ENCODE results near the gene PBX1.

Gene PBX1

DNA sequence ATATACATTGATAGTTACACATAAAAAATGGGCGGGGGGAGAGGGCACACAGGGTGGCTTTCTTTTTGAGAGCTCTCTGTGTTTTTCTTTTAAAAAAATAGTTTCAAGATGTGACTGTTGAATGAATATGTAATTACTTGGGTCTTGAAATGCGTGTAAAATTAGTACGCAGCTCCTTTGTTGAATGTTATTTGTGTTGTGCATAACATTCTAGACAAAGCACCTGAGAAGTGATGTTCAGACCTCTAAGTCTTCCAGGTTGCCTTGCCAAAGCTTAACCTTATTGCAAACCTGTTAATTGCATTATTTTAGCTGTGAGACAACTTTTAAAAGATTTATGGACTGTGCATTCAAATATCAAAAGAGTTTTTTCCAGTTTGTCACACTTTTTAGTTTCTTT, 5.4 kb downstream of the PBX1 start:
- DNase-seq, result no peak

DNA sequence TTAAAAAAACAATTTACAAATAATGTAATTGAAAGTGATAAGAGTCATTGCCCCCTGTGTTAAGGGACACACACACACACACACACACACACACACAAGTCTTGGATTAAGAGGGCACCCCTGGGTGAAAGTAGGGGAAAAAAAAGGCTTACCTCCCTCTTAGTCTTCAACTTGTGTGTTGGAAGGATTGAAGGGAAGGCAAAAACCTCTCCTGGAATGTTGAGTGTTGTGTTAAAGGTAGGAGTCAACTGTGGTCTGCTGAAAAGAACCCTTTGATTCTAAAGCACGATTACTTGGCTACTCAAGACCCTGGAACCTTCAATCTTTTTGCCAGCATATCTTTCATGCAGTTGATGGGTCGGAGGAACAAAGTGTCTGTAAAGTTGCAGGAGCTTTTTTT, 6.4 kb downstream of the PBX1 start:
- no peak for DNase-seq

DNA sequence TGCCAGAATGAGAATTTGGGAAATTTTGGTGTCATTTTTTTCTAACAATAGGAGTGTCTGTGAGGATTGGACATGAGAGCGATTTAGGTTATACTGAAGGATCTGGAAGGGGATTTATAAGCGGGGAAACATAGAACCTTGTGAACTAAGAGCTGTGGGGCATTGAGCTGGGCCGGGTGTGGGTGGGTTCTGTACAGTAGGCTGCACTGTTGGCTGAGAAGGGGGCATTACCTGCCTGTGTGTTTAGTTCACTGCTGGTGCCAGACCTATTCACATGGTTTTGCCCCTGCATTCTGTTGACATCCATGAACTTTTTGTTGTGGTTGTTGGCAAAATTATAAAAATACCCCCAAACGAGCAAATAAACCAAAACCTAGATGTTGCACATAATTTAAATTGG, 8.8 kb downstream of the PBX1 start:
- no peak for DNase-seq

DNA sequence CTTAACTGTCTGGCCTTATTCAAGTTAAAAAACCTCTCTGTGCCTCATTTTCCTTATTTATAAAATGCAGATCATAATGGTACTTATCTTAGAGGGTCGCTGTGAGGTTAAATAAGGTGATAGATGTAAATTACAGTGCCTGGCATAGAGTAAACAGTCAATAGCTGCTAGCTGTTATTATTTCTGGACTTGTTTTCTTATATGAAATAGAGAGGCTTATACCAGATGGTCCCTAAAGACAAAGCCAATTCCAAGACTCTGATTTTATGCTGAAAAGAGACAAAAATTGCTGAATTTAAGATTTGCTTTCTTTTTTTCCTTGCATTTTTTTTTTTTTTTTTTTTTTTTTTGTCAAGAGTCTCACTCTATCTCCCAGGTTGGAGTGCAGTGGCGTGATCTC, 10.3 kb downstream of the PBX1 start:
- DNase-seq, result no peak

DNA sequence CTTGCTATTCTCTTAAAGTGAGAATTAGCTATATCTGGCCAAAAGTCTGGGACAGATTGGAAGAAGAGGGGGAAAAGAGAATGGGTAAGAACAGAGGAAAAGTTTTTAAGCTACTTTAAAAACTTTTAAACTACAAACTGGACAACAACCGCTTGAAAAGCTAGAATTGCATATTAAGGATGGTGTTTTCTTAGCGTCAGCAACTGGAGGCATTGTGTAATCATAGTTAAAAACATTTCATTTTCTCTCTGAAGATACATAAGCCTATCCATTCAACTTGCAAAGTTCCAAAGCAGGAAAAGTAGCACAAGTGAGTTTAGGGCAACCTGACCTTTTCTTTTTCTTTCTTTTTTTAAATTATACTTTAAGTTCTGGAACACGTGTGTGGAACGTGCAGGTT, 10.9 kb downstream of the PBX1 start:
- DNase-seq, result no peak

DNA sequence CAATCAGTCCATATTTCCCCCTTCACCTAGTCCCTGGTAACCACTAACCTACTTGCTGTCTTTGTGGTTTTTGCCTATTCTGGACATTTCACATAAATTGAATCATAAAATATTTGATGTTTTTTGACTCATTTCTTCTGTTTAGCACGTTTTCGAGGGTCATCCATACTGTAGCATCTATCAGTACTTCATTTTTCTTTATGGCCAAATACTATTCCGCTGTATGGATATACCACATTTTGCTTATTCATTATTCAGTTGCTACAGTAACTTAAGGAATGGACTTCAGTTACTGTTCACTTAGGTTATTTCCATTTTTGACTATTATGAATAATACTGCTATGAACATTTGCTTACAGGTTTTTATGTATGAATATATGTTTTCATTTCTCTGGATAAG, 12.3 kb downstream of the PBX1 start:
- no peak for DNase-seq

DNA sequence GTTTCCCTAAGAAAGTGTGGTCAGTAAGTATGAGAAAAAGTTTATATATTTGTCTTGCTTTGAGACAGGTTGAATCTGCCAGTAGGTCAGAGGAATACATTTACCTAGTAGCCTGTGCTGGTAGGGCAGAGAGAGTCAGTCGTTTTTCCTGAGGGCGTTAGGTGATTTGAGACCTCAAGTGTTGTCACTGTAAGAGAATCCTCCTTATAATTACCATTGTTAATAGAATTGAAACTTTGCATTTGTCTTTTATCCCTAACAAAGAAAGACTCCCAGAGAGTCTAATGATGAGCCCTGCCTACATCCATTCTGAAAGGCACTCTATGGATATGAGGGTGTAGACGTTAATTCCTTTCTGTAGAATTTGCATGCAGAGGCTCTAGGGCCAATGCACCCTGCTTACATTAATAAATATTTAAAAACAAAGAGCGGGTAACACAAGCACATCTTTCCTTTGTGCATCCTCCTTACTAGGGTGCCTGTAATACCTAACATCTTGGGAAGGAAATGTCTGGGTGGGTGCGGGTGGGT, 16.4 kb downstream of the PBX1 start:
- no peak for DNase-seq

DNA sequence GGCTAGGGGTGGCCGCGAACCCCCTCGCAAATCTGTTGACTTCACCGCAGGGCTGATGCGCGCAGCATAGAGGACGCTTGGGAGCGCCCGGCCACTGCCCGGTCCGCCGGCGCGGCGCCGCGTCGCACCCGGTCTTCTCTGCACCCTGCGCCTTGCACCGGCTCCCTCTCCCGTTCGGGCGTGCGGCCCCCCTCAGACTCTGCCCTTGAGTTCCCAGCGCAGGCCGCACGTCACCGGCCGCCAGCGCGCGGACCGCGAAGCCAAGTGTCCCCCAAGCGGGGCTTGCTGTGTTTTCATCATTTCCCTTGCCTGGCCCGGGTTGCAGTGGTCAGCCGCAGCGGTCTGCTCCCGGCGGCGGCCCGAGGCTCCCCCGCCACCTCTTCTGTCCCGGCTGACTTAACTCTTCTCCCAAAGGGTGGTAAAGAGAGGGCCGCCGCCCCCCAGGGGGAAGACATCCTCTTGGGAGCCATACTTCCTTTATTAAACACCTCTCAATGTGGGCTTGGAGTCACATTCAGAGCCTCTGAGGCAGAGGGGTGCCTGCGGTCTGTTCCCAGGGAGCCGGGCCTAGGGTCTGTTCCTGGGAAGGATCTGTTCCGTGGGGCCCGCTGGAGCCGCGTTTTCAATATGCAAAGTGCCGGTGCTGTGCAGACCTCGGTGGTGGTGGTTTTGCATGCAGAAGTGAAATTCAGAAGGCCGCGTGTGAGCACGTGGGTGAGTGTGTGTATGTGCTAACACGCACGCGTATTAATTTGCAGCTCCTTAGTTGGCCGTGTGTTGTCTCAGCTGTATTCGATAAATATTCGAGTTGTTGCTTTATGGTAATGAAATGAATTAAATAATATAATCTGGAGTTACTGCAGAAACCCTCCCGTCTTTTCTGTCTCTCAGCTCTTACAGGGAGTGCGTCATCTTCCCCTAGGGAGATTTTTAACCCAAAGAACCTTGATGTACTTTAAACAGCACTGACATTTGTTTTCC, 17.6 kb downstream of the PBX1 start:
- DNase-seq, result peak; percentile 32 to 58

DNA sequence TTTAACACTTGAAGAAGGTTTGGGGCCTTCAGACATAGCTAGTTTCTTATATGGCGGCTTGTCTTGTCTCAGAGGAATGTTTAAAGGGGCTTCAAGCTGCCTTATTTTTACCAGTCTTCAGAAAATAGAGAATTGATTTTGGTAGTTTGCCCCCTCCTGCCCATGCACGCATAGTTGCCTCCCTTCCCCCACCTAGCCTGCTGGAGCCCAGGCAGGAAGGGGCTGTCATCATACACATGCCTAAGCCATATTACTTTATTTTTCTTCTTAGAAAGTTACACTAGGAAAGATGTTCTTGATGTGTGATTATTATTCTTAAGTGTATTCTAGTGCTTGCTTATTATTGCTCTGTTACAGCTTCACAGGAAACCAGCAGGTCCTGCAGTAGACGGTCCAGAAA, 18.3 kb downstream of the PBX1 start:
- no peak for DNase-seq

DNA sequence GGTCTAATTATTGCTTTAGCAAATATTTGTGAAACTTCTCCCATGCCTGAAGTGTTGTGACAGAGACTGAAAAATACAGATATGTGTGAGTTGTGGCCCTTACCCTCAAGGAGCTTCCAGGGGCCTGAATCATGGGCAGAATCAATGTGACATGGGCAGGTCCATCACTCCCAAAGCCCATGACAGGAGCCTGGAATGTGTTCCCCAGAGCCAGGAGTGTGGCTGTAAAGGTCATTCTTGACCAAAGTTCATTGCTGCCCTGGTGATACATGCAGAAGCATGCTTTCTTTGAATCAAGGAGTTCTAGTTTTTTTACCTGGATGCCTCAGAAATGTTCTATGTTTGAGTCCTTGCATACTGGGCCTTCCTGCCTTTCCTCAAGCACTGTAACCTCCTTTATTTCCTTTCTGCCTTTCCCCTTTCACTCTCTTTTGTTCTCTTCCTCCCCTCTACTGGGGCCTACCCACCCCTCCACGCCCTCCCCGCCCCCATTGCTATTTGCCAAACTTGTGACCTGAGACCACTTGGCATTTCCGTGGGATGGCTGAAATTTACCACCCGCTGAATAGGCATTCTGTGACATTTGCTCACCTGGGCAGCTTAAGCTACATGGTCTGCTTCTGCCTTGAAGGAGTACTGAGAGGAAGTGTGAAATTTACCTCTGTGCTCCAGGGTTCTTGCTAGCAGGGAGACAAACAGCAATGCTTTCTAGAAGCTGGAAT, 19.7 kb downstream of the PBX1 start:
- DNase-seq, result no peak

DNA sequence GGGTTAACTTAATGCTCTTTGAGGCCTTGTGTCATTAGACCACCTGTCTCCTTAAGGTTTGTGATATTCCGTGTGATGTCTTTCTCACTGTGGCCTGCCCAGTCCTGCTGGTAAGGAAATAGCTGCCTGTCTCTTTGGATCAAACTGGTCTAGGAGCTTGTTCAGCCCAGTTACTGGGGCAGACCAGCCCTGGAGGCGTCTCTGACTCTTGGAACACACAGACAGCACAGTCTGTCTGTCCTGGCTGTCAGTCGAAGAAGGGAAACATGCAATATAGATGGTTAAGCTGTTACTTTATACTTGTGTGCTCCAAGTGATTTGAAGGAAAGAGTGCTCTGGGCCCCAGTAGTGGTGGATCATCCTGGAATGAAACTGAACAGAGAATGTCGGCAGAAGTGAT, 20.4 kb downstream of the PBX1 start:
- no peak for DNase-seq

DNA sequence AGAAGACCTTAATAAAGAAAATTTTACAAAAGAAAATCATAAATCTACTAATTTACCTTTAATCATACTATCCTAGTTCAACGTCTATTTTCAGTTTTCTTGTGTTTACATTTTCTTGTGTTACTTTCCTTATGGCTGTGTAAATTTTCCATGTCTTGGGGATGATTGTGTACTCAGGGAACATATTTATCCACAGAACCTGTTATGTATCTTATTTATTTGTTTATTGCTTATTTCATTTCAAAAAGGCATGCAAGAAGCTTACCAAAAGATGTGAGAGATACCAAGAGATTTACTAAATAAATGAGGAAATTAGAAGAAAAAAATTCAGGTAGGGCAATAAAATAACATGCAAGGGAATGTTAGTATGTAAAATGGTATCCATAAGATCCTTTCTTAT, 22.8 kb downstream of the PBX1 start:
- no peak for DNase-seq

DNA sequence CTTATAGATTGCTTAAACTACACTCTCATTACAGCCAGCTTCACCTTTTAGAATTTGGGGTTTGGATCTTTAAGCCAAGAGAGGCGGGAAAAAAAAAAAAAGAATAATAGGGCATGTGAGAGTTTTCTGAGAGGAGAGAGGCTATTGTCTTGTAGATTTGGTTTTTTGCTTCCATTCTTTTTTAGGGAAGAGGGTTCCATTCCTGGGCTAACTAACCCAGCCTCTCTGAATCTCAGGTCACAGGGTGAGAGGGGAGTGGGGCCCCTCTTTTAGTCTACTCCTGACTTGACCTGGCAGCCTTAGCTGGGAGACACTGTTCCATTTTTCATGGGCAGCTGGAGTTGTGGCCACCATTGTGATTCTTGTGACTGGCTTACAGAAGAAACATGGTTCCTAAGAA, 24.2 kb downstream of the PBX1 start:
- no peak for DNase-seq

DNA sequence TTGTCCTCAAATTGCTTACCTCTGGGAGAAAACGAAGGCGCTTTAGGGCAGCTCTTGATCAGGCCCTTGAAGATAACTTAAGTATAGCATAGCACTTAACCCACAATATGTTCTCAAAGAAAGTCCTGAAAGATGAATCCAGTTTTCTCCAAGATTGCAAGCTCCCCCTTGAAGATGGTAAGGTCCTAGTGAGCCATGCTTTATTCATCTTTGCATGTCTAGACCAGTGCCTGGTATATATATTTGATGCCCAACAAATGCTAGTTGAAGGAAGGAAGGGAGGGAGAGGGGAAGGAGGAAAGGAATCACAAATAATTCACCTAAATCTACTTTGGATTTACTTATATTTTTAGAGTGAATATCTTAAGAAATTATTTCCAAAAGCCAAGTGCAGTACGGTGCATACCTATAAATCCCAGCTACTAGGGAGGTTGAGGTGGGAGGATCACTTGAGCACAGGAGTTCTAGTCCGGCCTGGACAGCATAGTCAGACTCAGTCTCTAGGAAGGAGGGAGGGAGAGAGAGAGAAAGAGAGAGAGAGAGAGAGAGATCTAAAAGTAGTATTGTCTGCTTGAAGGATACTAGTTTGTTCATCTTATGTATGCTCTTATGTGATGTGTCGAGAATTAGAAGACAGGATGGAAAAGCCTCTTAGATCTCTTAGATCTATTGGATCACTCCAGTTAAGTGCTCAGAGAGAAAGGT, 25.0 kb downstream of the PBX1 start:
- no peak for DNase-seq

DNA sequence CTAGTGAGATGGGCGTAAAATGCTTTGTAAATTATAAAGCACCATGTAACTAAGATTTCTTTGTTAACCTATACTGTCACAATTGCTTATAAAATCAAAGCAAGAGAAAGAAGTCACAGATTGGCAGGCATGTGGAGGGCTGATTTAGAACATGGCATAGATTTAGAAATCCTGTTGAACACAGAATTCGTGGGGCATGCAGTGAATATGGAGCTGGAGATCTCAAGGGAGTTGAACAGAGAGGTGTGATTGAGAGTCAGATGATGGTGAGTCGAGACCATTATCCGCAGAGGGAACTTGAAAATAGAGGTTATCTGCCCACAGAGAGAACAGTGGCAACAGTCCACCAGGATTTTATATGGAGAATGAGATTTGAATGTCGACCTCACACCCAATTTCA, 27.6 kb downstream of the PBX1 start:
- no peak for DNase-seq

DNA sequence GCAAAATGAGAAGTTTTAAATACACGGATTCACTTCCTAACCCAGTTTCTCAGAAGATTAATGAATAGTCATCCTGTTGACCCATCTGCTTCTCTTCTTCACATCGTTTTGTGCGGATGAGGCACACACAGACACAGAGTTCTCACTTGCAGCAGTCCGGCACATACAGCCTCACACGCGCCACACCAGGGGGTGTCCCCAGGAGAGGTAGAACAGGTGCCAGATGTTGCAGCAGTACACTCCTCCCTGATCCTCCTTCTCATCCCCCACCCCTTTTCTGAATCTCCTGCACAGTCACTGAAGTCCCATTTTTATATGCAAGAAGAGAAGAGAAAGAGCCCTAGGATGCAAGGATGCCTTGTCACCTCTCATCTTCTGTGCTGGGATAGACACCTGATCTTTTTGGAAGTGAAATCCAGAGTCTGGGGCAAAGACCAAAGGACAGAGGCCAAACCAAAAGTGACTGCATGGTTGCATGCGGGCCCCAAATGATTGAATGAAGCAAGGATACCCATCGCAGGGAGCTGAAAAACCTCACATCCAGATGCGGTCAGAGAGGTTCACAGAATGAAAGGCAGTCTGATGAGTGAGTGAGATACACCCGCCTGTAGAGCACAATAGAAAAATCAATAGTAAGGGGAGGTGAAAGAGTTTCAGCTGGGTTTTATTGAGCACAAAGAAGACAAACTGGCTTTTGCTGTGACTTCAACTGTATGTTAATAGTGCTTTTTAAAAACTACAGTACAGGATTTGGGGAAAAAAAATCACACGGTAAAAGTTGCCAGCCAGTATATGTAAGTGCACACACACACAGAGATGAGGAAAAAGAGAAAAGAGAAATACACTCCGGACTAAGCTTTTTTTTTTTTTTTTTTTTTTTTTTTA, 28.9 kb downstream of the PBX1 start:
- no peak for DNase-seq

DNA sequence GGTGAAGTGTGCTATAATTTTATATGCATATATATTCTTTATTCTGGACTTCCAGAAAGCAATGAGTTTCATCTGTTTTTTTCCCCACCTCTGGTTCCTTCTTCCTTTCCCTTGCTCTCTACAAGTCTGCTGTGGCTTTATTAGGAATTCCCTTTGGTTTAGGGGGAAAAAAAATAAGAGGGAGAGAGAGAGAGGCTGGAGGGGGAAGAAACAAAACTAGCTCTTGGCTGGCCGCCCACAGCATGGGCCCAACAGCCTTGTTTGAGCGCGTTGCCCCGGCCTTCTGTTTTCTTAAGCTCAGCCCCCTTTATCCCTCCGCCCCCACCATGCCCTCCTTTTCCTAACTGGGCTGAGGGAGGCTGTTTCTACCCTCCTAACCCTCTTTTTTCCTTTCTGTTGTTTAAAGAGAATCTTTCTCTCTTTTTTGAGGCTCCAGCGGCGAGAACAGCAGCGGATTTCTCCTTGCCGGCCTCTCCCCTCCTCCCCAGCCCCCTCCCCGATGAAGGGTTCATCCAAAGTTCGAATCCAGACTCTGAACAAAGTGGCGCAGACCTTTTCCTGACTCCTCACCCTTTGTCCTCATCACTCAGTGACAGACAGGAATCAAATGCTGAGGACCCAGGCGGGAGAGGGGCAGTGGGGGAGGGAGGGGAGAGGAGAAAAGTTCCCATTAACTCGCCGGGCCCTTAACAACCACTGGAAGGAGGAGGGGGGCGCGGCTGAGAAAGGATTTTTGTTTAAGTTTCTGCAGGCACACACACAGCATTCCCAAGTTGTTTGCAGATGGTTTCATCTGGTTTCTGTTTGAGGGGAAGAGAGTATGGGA, 29.7 kb downstream of the PBX1 start:
- peak; percentile 28 to 49 for DNase-seq

DNA sequence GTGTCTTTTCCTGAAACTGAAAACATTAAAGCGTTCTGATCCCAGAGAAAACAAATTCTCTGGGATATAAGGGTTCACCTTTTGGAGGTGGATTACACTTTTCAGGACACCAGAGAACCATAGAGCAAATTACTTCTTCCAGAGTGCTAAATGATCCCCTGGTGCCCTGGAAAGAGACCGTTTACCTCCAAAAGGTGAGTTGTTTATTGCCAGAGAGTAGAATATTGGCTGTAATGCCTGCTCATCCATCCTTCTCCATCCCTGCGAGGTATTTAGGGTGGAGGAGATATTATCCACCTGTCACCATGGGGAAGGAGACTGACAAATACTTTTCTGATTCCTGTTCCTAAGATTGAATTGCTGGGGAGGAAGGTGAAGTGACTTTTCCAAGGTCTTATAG, 30.4 kb downstream of the PBX1 start:
- no peak for DNase-seq

DNA sequence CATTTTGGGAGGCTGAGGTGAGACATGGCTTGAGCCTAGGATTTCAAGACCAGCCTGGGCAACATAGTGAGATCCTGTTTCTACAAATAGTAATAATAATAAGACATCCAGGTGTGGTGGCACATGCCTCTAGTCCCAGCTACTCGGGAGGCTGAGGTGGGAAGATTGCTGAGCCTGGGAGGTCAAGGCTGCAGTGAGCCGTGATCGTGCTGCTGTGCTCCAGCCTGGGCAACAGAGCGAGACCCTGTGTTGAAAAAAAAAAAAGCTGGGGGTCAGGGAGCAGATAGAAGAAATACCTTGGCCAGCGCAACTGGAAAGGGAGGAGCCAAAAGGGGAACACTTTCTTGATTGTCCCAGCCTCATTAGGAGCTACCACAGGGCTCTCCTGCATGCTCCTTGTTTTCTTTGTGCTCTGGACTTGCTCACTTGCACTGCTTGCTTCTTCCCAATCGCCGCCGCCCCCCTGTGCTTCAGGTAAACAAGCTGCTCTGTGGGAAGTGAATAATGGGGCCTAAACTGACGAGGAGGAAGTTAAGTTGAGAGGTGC, 31.1 kb downstream of the PBX1 start:
- no peak for DNase-seq

DNA sequence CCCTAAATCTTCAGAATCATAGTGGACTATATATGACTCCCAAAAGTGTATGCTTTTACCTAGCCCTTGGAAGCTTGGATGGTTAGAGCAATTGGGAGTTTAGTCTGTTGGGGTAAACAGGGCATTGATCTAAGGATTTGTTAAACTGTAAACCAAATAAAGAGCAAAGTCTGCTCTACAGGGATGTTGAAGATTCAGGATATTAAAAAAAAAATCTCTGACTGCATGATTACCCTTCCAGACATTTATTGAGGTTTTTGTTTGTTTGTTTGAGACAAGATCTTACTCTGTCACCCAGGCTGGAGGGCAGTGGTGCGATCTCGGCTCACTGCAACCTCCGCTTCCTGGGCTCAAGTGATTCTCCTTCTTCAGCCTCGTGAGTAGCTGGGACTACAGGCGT, 31.6 kb downstream of the PBX1 start:
- no peak for DNase-seq

DNA sequence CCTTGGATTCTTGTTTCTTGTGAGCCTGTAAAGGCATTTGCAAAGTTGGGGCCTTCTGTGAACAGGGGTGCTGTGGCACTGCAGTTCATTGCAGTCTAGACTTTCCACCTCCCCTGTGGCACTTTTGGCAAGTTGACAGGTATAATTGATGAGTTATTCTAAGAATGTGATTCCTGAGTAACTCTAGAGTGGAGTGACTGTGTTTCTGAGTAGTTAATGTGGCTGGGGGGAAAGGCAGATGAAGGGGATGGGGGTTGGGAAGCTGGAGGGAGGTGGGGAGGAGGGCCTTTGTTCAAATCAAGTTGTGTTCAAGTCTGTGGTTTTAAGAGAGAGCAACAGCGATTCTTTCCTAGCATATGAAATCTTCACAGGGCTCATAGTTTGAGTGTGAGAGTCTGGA, 32.9 kb downstream of the PBX1 start:
- DNase-seq, result no peak
